ENCODE data around the gene EBI3. TPM values are rescaled to one million over a fixed set of nuclear protein-coding genes. Genes with fewer than 3 reads are reported as not detected.

EBI3 gene
- total and polyA plus RNA-seq, 9 donors, result 0.58 to 6.6 (median 1.2) TPM; not detected in 1

DNA sequence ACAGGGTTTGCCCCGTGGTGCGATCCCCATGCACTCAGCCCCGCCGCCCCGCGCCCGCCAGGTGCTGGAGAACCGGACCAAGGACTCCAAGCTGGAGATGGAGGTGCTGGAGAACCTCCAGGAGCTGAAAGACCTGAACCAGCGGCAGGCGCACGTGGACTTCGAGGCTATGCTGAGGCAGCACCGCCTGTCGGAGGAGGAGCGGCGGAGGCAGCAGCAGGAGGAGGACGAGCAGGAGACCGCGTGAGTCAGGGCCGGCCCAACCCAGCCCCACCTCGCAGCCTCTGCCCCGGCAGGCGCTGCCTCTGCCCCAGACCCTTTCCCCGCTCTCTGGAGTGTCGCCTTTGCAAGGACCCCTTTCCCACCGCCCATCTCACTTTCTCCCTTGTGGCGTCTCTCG, 28.9 kb downstream of the EBI3 start:
- intact Hi-C loops (cut with DNase I), result no loop called here
- DNase-seq, result no peak
- Histone ChIP-seq H3K4me3 (no peak overlapping the region), H3K27me3 (no peaks in the 10 kb centered on the region), H3K9me3 (peaks cover 0 to 10% of the 10 kb centered on the region in 2 donors), H3K27ac (no peak overlapping the region), H3K4me1 (ENCODE audit: insufficient read depth) (no peaks in the 10 kb centered on the region), H3K36me3 (peaks cover 4% of the 10 kb centered on the region)
- TF ChIP-seq POLR2A (IDR thresholded peaks at IDR 0.05) (no peak), EP300 (IDR thresholded peaks at IDR 0.05) (no peak)
- TF ChIP-seq, protein P1, sequence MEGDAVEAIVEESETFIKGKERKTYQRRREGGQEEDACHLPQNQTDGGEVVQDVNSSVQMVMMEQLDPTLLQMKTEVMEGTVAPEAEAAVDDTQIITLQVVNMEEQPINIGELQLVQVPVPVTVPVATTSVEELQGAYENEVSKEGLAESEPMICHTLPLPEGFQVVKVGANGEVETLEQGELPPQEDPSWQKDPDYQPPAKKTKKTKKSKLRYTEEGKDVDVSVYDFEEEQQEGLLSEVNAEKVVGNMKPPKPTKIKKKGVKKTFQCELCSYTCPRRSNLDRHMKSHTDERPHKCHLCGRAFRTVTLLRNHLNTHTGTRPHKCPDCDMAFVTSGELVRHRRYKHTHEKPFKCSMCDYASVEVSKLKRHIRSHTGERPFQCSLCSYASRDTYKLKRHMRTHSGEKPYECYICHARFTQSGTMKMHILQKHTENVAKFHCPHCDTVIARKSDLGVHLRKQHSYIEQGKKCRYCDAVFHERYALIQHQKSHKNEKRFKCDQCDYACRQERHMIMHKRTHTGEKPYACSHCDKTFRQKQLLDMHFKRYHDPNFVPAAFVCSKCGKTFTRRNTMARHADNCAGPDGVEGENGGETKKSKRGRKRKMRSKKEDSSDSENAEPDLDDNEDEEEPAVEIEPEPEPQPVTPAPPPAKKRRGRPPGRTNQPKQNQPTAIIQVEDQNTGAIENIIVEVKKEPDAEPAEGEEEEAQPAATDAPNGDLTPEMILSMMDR (IDR thresholded peaks at IDR 0.05), result no peak
- 90 to 91% (median 90%) methylated on average over 28 of the region's 28 CpGs for WGBS, 3 donors

DNA sequence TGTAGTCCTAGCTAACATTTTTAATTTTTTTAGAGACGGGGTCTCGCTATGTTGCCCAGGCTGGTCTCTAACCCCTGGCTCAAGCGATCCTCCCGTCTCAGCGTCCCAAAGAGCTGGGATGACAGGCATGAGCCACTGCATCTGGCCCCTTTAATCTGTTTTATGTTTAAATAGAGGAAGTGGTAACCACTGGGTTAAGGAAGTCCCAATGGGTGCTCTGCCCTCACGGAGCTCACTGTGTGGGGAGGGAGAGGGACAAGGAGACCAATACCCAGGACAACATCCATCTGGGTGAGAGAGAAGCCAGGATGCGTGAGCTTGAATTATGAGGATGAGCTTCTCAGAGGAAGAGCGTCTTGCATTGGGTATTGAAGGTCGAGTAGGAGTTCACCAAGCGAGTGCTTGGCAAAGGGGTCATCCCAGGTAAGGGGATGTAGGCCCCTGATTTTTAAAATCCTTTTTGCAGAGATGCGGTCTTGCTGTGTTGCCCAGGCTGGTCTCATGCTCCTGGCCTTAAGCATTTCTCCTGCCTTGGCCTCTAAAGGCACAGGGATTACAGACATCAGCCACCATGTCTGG, 31.4 kb downstream of the EBI3 start:
- peaks cover 0 to 6% of the 10 kb centered on the region in 2 donors for H3K9me3 ChIP-seq
- 93 to 94% (median 93%) methylated on average over 11 of the region's 11 CpGs for WGBS, 3 donors
- intact Hi-C loops (cut with DNase I), result loop anchor here (10.0 kb wide), 4 partner anchors 84 to 294 kb away; partner anchors contain the start of genes MPND (in 1 of the 4) and SEMA6B (in 1 of the 4)
- H3K4me3 ChIP-seq, result no peak overlapping the region
- H3K27ac ChIP-seq, result no peak overlapping the region
- no peaks in the 10 kb centered on the region for H3K27me3 ChIP-seq
- no peak for DNase-seq
- TF ChIP-seq POLR2A (IDR thresholded peaks at IDR 0.05) (no peak), EP300 (IDR thresholded peaks at IDR 0.05) (no peak)
- TF ChIP-seq, protein P1 (IDR thresholded peaks at IDR 0.05), result no peak
- H3K36me3 ChIP-seq, result no peaks in the 10 kb centered on the region
- H3K4me1 ChIP-seq (ENCODE audit: insufficient read depth), result no peaks in the 10 kb centered on the region

DNA sequence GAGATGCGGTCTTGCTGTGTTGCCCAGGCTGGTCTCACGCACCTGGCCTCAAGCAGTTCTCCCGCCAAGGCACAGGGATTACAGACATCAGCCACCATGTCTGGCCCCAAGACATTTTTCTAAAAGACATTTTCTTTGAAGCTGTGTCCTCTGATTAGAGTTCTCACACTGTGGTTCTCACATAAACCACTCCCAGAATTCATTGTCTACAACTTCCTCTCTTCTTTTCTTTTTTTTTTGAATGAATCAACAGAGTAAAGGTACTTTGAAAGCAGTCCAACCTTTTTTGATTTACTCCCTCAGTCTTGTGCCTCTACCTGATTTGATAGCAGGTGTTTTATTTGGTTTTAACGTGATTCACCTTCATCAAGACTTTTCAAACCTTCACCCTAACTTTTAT, 35.5 kb downstream of the EBI3 start:
- DNase-seq, result no peak
- Histone ChIP-seq H3K4me1 (ENCODE audit: insufficient read depth) (no peaks in the 10 kb centered on the region), H3K27ac (no peak overlapping the region), H3K27me3 (no peaks in the 10 kb centered on the region), H3K4me3 (no peak overlapping the region), H3K36me3 (no peaks in the 10 kb centered on the region), H3K9me3 (no peaks in the 10 kb centered on the region)
- 78 to 84% (median 79%) methylated on average over 4 of the region's 4 CpGs for WGBS, 3 donors
- TF ChIP-seq, protein P1 (IDR thresholded peaks at IDR 0.05), result no peak
- TF ChIP-seq POLR2A (IDR thresholded peaks at IDR 0.05) (no peak), EP300 (IDR thresholded peaks at IDR 0.05) (no peak)
- intact Hi-C loops (cut with DNase I), result loop anchor here (5.0 to 10.0 kb wide), 6 partner anchors 80 to 290 kb away; partner anchors contain the start of genes MPND (in 1 of the 4) and SEMA6B (in 1 of the 4)

DNA sequence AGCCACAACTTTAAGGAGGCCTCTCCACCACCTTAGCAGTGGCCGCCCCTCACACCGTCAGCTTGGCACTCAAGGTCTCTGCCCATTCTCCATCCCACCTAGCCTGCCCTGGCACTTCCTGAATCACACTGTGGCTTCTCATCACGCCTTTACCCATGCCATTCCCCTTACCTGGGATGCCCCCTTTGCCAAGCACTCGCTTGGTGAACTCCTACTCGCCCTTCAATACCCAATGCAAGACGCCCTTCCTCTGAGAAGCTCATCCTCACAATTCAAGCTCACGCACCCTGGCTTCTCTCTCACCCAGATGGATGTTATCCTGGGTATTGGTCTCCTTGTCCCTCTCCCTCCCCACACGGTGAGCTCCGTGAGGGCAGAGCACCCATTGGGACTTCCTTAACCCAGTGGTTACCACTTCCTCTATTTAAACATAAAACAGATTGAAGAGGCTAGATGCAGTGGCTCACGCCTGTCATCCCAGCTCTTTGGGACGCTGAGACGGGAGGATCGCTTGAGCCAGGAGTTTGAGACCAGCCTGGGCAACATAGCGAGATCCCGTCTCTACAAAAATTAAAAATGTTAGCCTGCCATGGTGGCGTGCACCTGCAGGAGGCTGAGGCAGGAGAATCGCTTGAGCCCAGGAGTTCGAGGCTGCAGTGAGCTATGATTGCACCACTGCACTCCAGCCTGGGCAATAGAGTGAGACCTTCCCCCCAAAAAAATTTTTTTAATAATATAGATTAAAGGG, 37.1 kb downstream of the EBI3 start:
- WGBS, 3 donors, result 83 to 89% (median 86%) methylated on average over 18 of the region's 18 CpGs
- Histone ChIP-seq H3K9me3 (no peaks in the 10 kb centered on the region), H3K4me1 (ENCODE audit: insufficient read depth) (peaks cover 1% of the 10 kb centered on the region), H3K36me3 (no peaks in the 10 kb centered on the region), H3K4me3 (no peak overlapping the region), H3K27me3 (no peaks in the 10 kb centered on the region), H3K27ac (no peak overlapping the region)
- intact Hi-C loops (cut with DNase I), result loop anchor here (5.0 to 10.0 kb wide), 6 partner anchors 78 to 288 kb away; partner anchors contain the start of genes MPND (in 1 of the 4) and SEMA6B (in 1 of the 4)
- TF ChIP-seq, protein P1 (IDR thresholded peaks at IDR 0.05), result no peak
- TF ChIP-seq EP300 (IDR thresholded peaks at IDR 0.05), result no peak
- TF ChIP-seq POLR2A (IDR thresholded peaks at IDR 0.05), result no peak
- no peak for DNase-seq
